HG02840 (cell line): ENCODE measurements around the gene SNX3.

Experiments used
- ATAC-seq: cut with Tn5 transposase; IDR thresholded peaks from one replicate; pipeline ENCODE4 v1.9.1; 2021; ENCODE audit warnings: mild to moderate bottlenecking, moderate library complexity, moderate number of reproducible peaks; ENCODE audit not compliant: unreplicated experiment, low FRiP score

Gene SNX3

DNA sequence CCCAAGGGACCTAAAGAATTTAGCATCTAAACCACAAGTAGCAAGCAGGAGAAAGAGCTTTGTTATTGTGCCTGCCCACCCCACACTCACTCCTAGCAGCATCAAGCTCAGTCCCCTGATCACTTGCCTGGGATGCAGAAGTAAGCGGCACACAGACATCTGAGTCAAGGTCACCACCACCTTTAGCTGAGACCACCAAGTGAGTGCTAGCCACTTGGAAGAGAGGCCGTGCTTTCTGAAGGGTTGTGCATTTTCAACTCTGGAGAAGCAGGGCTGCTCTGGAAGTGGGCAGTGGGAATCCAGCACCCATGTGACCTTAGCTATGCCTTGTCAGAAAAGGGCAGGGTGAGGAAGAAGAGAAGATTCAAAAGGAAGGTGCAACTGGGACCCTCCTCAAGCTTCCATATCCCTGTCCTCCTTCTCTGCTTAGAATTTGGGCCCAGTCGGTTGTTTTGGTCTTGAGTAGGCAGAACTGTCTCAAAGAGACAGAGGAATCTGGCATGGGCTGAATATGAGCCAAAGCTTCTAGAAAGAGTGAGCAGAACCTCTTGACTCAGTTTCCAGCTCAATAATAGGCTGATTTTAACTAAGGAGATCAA, 88.8 kb downstream of the SNX3 start:
- no peak for ATAC-seq

DNA sequence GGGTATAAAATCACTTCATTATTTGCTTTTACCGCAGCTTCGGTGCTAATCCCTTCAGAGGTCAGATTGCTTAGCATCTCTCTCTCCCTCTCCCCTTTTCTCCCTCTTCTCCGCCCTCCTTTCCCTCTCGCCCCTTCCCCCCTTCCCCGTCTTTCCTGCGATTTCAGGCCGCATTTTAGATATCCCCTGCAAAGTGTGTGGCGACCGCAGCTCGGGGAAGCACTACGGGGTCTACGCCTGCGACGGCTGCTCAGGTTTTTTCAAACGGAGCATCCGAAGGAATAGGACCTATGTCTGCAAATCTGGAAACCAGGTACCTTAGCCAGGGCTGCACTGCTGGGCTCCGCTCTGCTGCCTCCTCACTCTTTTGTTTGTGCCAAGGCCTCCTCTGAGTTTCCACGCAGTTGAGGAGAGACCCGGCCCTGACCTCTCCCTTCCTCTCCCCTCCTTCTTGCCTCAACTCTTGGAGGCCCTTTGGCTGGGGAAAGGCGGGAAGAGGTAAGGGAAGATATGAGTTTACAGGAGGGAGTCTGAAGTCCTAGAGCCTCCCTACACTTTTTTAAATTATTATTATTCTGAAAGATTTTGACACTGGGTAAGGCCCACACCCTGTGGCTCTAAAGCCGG, 89.4 kb downstream of the SNX3 start:
- ATAC-seq: no peak

DNA sequence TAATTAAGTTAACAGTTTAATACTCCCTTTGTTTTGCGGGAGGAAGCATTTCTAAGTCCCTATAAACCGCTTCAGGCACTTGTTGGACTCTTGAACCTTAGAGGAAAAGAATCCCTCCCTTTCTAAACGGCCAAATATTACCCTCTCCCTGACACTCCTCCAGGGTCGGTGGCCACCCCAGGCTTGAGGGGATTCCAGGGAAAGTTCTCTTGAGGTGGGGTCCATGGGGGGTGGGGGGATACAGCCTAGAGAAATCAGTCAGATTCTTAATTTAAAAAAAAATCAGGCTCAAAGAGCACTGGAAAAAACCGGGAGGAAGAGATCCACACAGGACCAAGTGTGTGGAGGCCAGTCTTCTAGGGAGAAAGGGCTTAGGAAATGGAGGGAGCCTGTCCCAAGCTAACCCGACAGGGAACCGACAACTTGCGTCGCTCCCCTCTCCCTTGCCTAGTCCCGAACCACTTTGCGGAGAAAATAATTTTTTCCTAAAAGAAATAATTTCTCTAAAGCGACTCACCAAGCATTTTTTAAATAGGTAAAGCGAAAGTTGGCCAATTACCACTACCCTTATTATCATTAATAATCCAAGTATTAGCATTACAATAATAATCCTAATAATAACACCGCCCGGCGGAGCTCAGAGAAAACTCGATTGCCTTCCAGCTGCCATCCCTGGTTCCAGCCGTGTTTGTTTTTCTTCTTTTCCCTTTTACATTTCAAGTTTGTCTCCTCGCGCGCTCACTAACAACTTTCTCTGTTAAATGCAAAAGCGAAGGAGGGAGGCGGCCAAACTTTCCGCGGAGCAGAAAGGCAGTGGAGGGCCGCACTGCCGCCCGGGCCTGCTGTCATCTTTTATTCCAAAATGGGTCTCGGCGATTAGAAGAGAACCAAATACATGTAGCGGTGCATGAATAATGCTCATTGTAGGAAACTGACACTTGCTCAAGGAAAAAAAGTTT, 90.2 kb downstream of the SNX3 start:
- ATAC-seq: no peak

- ATAC-seq: no peak
Observed at GRCh38 chr6:108169464-108170331, 91.1 kb downstream of the SNX3 start.

DNA sequence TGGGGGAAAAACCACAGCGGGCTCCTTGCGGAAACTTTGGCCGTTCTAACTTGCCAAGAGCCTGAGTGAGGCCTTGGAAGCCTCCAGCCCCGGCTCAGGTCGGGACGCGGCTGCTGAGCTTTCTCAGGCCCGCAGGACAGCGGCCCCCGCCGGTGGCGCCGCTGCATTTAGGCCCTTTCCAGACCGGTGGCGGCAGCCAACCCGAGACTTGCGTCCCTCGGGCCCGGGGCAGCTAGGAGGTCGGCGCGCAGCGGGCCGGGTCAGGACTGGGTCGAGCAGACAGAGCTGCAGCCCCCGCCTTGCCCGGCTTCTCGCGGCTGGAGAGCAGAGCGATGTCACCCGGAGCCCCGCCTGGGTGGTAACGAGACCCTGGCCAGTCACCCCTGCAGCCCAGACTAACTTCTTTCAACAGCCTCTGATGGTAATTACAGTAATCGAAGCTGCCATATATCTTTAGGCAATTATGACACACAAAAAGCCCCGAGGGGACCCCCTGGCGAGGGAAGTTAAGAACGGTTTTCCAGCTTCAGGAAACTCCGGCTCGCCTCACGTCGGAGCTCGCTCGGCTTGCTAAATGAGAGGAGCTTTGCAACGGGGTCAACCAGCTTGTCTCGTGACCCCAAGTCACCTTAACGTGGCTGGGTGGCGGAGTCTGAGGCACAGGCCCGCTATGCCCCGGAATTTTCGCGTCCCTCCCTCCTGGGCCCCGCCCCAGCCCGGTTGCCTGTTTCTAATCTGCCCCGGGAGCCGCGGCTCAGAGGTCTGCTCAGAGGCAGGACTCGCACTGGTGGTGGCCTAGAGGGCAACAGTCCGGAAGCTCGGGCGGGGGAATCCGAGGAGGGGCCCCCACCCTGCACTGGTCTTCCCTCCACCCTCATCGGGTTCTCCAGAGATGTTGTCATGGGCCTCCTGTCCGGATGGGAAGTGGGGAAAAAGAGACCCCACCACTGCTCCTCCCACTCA, 92.1 kb downstream of the SNX3 start:
- no peak for ATAC-seq

DNA sequence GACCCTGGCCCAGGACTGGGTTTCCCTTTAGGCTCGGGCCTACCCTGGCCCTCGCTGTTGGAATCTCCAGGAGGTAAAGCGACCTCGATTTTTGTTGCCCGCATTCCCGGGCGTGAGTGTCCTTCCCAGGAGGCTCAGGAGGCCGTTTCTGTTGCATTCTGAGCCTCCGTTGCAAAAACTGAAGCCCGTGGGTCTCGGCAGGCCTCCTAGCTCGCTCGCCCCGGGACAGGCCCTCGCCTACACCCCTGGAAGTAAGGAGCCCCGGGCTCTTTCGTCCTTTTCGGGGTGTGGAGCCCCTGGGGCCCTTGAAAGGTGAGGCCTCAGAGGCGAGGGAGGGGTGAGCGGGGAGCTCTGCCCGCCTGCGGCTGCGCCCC, 92.8 kb downstream of the SNX3 start:
- no peak for ATAC-seq

- ATAC-seq: no peak
Observed at GRCh38 chr6:108167449-108168089, 93.3 kb downstream of the SNX3 start.

GRCh38 chr6:108166664-108167448, 94.0 kb downstream of the SNX3 start:
- ATAC-seq: no peak

DNA sequence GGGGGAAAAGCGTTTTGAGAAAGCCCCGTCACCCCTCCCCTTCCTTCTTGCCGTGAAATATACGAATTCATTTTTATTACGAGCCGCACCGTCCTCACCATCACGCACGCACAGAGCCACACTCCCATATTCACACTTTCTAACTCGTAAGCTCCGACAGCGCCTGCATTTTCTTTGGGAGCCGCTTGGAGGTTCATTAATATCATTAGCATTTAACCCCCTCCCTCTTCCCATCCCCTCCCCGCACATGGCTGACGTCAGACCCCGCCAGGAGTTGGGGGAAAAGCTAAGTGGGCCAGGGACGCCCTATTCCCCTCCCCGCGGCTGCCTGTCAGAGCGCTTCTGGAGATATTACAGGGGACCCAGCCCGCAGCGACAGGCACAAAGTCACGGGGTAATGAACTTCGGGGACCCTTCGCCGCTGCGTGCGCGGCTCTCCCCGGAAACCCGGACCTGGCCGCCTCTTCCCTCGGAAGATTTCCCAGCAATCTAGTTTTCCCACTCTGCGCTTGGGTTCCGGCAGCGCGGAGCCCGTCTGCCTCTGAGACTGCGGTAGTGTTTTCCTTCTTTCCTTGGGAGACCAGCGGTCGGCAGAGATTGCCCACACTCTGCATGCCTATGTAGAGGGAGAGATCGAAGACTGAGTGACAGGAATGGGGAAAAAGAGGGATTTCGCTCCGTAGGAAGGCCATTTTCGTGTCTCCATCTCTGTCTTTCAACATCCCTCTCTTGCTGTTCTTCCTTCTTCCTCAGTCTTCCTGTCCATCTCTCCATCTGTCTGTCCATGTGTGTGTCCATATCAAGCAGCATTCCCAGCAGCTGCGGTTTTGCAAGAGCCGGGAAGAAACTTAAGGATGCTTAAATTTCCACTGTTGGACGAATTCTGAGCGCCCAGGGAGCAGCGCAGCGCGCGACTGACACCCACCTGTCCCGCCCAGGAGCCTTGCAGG, 94.9 kb downstream of the SNX3 start, which contains the start of gene NR2E1:
NR2E1 (plus strand) TSS at position 309 of the 950 bp plus-strand sequence. CDS start 744 bp downstream, outside the sequence.
- no peak for ATAC-seq

DNA sequence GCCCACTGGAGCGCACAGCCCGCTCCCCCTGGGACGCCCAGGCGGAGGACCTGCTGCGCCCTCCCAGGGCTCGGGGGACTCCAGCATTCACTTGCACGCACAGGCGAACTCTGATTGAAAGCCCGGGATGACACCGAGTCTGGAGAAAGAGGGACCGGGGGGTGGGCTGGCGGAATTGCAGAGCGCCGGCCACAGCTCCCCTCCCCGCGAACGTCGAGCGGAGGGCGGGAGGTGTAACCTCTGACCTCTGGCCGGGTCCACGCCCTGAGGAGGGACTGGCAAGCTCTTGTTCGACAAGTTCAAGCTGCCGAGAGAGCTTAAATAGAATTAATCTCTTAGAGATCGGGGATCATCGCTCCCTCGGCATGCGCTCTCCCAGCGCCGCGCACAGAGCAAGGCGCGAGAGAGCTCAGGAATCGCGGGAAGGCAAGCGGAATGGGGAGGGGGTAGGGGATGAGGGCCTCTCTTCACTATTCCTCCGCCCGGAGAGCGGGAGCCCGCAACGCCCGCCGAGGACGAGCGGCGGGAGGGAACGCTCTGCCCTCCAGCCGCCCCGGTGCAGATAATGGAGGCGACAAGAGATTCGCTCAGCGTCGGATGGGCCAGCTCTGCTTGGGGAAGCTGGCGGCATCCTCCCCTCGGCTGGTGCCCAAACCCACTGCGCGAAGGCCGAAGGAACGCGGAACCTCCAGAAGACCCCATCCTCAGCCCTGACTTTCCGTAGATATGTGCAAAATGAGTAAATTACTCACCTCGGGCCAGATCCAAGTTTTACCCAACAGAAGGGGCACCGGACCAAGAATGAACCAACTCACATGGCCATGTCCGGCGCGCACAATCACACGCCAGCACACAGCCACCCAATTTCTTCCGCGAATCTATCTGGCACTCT, 95.8 kb downstream of the SNX3 start:
- no peak for ATAC-seq

DNA sequence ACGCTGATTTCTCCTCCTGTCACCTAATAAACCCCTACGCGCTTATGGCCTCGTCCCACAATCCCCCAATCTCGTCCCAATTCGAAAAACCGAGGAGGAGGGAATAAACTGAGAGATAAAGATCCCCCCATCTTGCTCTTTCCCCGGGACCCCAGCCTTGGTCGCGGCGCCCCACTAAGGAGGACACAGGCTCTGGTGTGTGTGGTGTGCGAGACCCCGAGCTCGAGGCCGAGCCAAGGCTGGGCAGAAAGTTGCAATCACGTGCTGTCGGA, 96.4 kb downstream of the SNX3 start:
- no peak for ATAC-seq

DNA sequence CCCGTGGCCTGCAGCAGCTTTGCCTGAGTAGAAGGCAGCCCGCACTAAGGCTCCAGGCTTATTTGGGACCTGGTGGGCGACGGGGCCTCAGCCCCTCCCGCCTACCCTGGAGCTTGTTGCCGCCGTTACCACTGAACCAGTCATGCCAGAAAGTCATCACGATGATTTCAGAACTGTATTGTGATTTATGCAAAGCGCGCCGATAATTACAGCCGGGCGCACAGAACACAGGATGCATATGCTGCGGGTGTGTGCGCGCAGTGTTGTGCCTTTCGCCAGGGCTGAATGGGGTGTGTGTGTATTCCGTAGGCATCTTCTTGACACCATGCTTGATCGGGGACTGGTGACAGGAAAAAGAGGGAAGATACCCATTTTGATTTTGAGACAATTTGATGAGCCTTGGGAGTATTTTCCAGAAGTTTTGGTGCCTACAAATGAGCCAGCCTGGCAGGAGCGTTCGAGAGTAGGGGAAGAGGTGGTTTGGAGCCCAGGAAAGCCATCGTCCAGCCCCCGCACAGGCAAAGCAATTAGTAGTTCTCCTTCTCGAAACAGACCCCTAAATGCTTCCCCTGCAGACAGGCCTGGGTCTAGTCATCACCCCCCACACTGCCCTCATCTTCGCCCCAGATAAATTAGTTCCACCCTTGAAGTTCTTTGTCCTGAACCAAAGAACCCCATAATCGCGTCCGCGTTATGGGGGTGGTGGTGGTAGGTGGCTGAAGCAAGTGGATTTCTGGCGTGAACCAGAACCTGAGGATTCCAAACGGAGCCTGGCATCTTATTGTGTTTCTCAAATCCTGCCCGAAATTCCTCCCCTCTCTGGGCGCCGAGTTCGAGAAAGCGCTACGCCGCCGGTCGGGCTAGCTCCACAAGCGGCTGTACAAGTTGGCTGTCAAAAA, 96.9 kb downstream of the SNX3 start:
- no peak for ATAC-seq

DNA sequence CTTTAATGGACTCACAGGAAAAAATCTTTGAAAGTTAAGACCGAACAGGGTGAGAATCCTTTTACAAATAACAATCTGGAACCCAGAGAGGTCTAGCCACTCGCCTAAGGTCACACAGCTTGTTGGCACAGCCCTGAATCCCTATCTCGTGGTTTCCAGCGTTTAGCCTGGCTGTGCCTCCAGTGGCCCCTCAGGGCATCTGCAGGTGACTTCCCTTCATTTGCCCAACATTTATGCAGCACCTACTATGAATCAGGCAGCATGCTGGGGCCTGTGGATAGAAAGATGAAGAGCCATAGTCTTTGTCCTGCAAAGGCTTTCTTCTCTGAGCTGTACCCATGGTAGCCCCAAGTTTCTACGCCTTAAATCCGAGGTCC, 97.6 kb downstream of the SNX3 start:
- ATAC-seq: no peak

DNA sequence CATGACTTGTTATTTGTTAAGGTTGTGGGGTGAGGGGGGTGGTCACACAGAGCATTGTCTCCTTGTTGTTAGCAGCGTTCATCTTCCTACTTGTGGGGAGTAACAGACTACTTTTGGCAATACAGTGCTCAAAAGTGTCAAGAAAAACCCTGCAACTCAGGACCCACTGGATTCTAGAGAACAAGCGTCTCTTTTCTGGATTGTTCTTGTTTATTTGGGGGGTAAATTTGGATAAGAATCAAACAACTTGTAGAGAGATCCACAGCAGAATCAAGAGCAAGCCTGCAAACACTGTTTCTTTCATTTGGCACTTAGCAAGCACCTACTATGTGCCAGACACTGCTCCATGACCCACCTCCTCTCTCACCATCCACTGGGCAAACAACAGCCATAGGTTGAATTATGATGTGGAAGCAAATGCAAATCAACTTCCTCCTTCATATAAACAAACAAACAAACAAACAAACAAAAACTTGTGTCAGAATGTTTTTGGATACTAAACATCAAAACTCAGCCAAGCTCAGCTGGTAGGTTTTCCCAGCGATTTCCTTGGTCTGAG, 99.0 kb downstream of the SNX3 start:
- ATAC-seq: no peak
